T47D (cell line): ENCODE data around the gene KCNK6.

Experiments
- DNase-seq, 2 experiments: peaks; one replicate each; pipeline versions ENCODE4 v3.0.0 to v3.0.0-alpha.2; 2011 to 2012; ENCODE audit warnings: low read depth in 1 of 2, low spot score in 1 of 2
- JUND ChIP-seq: IDR thresholded peaks from 2 replicates; pipeline ENCODE4 v1.6.1; 2012; ENCODE audit warnings: low read depth
- in situ Hi-C: cut with HindIII; loops from 2 replicates; pipeline ENCODE4 v1.10.0; 2016; ENCODE audit warnings: low sequenced_read_pairs, low pct_unique_long_range_greater_than_20kb

The KCNK6 gene

GRCh38 chr19:38304866-38305429 lies 14.7 kb upstream of the KCNK6 start:
- DNase-seq: peak; percentile 85 to 97

GRCh38 chr19:38306236-38306635 lies 13.4 kb upstream of the KCNK6 start:
- in situ Hi-C loops: no loop called here
- no peak for TF ChIP-seq JUND
- no peak for DNase-seq

More at GRCh38 chr19:38304866-38305429, 14.7 kb upstream of the KCNK6 start:
- no peak for TF ChIP-seq JUND
- in situ Hi-C loops: no loop called here

DNA sequence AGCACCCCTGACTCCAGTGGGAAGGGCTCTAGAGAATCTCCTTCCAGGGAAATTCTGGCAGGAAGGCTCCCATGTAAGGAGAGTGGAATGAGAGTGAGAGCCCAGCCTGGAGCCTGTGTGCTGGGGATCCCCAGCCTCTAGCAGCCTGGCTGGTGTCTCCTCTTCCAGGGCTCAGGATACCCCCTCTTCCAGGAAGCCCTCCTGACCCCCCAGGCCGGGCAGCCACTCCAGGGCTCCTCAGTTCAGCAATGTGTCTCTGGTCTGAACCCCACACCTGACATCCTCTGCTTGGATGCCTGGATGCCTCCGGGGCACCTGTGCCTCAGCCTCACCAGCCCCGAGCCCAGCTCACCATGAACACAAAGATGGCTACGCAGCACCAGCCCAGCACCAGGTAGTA lies 12.6 kb upstream of the KCNK6 start:
- no peak for TF ChIP-seq JUND
- in situ Hi-C loops: no loop called here
- no peak for DNase-seq

GRCh38 chr19:38307597-38307996 lies 12.0 kb upstream of the KCNK6 start:
- no peak for DNase-seq
- in situ Hi-C loops: no loop called here
- no peak for TF ChIP-seq JUND

DNA sequence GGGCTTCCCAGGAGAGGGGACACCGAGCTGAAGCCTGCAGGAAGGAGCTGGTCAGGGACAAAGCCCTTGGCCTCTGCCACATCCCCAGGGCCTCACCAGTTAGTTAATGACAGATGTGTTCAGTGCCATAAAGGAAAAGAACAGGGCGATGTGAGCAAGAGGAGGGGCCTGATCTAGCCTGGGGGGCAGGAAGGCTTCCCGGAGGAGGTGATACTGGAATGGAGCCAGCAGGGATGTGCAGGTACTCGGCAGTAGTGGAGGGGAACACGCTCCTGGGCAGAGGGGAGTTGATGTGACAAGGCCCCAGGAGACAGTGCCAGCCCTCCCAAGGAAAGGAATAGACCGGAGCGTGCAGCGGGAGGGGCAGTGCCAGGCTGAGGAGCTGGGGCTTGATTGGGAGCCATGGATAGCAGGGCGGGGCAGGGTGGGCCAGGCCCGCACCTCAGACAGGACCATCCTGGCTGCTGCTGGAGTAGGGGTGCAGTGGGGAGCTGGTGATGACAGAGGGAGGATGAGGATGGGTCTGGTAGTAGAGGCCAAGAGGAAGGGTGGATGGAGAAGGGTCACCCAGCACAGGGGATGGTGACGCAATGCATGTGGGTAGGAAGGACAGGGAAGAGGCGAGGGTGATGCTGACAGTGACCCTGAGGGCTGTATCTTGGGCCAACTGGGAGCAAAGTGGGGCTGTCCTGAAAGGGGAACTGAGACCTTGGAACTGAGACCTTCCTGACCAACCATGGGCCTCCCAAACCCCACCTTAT lies 11.5 kb upstream of the KCNK6 start:
- in situ Hi-C loops: no loop called here
- TF ChIP-seq JUND: no peak
- DNase-seq: no peak

DNA sequence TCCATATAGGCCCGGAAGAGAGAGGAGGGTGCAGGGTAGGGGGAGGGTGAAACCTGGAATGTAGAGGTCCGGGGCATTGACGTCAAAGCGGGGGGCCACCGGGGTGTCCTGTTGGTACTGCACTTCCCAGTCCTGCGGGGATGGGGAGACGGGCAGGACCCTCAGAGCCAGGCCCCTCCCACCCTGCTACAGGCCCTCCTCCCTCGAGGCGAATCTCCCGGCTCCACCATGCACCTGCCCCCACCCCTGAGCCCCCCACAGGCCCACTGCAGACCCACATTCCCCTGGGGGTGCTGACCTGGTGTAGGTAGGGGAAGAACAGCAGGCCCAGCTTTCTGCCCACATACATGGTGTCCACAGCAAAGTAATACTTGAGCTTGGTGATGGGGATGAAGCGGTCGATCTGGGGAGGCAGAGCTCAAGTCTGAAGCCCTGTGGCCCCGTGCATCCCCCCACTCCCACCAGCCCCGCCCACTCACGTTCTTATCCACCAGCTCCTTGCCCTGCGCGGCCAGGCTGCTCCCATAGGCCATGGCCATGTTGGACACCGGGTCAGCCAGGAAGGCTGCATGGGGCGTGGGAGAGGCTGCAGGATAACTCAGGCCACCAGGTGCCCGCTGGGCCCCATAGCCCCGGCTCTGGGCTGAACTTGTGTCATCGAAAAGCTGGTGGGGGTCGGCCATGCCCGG lies 10.6 kb upstream of the KCNK6 start:
- TF ChIP-seq JUND: no peak
- in situ Hi-C loops: no loop called here
- no peak for DNase-seq

GRCh38 chr19:38309615-38310278 lies 9.9 kb upstream of the KCNK6 start:
- DNase-seq: no peak
- in situ Hi-C loops: no loop called here
- no peak for TF ChIP-seq JUND

DNA sequence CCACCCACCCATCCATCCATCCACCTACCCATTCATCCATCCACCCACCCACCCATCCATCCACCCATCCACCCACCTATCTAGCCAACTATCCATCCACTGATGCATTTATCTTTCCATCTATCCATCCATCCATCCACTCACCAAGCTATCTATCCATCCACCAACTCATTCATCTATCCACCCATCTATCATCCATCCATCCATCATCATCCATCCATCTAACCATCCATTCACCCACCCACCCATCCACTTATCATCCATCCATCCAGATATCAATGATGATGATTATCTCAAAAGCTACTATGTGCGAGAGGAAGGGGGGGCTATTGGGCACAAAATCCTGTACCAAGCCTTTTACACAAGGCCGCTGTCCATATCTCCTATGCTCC lies 9.4 kb upstream of the KCNK6 start:
- TF ChIP-seq JUND: no peak
- in situ Hi-C loops: no loop called here
- no peak for DNase-seq

- no peak for DNase-seq
- no peak for TF ChIP-seq JUND
- in situ Hi-C loops: no loop called here
Observed at GRCh38 chr19:38310986-38311385, 8.7 kb upstream of the KCNK6 start.

GRCh38 chr19:38315657-38316476 lies 3.8 kb upstream of the KCNK6 start, which contains the start of gene YIF1B:
Gene YIF1B, minus strand, starts transcription at chr19:38315947. Its CDS starts 30 bp downstream, at chr19:38315917.
- in situ Hi-C loops: no loop called here
- DNase-seq: peak; percentile 89 to 96
- no peak for TF ChIP-seq JUND

DNA sequence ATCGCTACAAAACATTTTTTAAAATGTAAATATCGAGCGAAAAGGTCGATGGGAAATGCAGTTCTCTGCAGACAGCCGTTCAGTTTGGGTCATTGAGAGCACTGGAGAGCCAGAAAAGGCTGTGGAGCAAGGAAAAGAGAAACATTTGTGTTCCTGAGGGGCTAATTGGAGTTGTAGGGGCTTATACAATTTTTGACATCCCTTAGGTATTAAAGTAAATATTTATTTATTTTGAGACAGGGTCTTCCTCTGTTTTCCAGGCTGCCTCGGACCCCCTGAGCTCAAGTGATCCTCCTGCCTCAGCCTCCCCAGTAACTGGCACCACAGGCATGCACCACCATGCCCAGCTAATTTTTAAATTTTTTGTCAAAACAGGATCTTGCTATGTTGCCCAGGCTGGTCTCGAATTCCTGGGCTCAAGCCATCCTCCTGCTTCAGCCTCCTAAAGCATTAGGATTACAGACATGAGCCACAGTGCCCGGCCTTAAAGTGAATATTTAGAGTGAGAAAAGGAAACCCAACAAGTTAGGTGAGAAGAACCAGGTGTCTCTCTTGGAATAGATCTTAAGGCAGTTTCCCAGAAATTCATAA lies 3.1 kb upstream of the KCNK6 start:
- no peak for TF ChIP-seq JUND
- DNase-seq: no peak
- in situ Hi-C loops: no loop called here
